Uterus (tissue), 2 donors: ENCODE measurements around the gene APOL5.

Experiments
- POLR2A ChIP-seq, 2 donors: fragments of 450-650 bp; IDR thresholded peaks; one replicate each; pipeline ENCODE4 v1.6.1; 2016; ENCODE audit warnings: antibody characterized with exemption in 2 of 2, mild to moderate bottlenecking in 1 of 2, moderate library complexity in 1 of 2
- TF ChIP-seq, protein P1 (sequence below), 4 experiments: fragments of 200-600 bp in 2 of 4; fragments of 450-650 bp in 2 of 4; sonication (generic) in 2 of 4; IDR thresholded peaks; one replicate each; pipeline ENCODE4 v1.5.1; 2016 to 2019; ENCODE audit warnings: antibody characterized with exemption in 4 of 4, mild to moderate bottlenecking in 2 of 4, moderate library complexity in 1 of 4

DNA sequence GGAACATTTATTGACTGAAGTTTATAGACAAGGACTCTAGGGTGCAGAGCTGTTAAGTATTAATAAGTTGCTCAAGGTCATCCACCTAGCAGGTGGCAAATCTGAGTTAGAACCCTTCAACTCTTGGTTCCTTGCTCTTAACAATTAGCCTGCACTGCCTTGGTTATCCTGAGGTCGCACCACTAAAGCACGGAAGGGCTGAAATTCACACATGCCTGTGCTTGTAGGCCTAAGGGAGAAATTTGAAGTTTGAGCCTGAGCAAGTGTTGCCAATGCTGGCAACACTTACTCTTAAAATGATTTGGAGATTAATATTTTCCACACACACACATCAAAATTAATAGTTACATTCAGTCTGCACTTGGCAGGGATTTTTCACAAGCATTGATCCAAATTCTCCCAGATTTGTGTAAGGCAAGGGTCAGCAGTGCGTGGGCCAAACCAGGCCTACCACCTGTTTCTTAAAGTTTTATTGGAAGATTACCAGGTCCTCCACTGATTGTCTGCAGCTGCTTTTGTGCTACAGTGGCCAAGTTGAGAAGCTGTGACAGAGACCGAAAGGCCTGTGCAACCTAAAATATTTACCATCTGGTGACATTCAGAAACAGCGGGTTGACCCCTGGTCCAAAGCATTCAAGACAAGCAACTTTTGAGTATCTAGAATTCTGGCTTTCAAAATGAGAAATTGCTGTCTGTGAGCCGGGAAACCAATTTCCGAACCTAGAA is 16.3 kb downstream of the APOL5 start:
- TF ChIP-seq, protein P1, sequence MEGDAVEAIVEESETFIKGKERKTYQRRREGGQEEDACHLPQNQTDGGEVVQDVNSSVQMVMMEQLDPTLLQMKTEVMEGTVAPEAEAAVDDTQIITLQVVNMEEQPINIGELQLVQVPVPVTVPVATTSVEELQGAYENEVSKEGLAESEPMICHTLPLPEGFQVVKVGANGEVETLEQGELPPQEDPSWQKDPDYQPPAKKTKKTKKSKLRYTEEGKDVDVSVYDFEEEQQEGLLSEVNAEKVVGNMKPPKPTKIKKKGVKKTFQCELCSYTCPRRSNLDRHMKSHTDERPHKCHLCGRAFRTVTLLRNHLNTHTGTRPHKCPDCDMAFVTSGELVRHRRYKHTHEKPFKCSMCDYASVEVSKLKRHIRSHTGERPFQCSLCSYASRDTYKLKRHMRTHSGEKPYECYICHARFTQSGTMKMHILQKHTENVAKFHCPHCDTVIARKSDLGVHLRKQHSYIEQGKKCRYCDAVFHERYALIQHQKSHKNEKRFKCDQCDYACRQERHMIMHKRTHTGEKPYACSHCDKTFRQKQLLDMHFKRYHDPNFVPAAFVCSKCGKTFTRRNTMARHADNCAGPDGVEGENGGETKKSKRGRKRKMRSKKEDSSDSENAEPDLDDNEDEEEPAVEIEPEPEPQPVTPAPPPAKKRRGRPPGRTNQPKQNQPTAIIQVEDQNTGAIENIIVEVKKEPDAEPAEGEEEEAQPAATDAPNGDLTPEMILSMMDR (IDR thresholded peaks at IDR 0.05) = no peak
- no peak for TF ChIP-seq POLR2A (IDR thresholded peaks at IDR 0.05)
